Stimulated activated CD4-positive, alpha-beta T cell treated with anti-CD3 and anti-CD28 coated beads, Interleukin-15, amount 100 ng/mL, for 24 hours (primary cell): ENCODE data around the gene DNAH17.

ENCODE experiments used
- DNase-seq: peaks from one replicate; pipeline ENCODE4 v3.0.0-alpha.2; 2020

The DNAH17 gene

GRCh38 chr17:78577296-78577695 is at the start of gene DNAH17:
DNAH17 (minus strand) TSS chr17:78577396; CDS start chr17:78575057, 2,339 bp downstream.
- no peak for DNase-seq

- no peak for DNase-seq
Observed at GRCh38 chr17:78624324-78625151, 47.3 kb upstream of the DNAH17 start.

- DNase-seq: no peak
Observed at GRCh38 chr17:78623541-78623940, 46.3 kb upstream of the DNAH17 start.

- no peak for DNase-seq
Observed at GRCh38 chr17:78622491-78623265, 45.5 kb upstream of the DNAH17 start.

- DNase-seq: no peak
Observed at GRCh38 chr17:78621720-78622490, 44.7 kb upstream of the DNAH17 start.

- DNase-seq: no peak
Observed at GRCh38 chr17:78620099-78620498, 42.9 kb upstream of the DNAH17 start.

- no peak for DNase-seq
Observed at GRCh38 chr17:78619334-78619733, 42.1 kb upstream of the DNAH17 start.

GRCh38 chr17:78618264-78619066 is 41.3 kb upstream of the DNAH17 start:
- no peak for DNase-seq

GRCh38 chr17:78617511-78618061 is 40.4 kb upstream of the DNAH17 start:
- no peak for DNase-seq

GRCh38 chr17:78616946-78617345 is 39.8 kb upstream of the DNAH17 start:
- DNase-seq: no peak

- DNase-seq: no peak
Observed at GRCh38 chr17:78615631-78616030, 38.4 kb upstream of the DNAH17 start.

- DNase-seq: no peak
Observed at GRCh38 chr17:78613416-78613815, 36.2 kb upstream of the DNAH17 start.

- DNase-seq: no peak
Observed at GRCh38 chr17:78611607-78612006, 34.4 kb upstream of the DNAH17 start.

- no peak for DNase-seq
Observed at GRCh38 chr17:78610951-78611511, 33.8 kb upstream of the DNAH17 start.

- DNase-seq: no peak
Observed at GRCh38 chr17:78609191-78609641, 32.0 kb upstream of the DNAH17 start.

GRCh38 chr17:78608804-78609186 is 31.6 kb upstream of the DNAH17 start:
- DNase-seq: no peak

GRCh38 chr17:78608122-78608803 is 31.1 kb upstream of the DNAH17 start:
- DNase-seq: no peak

- DNase-seq: no peak
Observed at GRCh38 chr17:78607038-78607437, 29.8 kb upstream of the DNAH17 start.

GRCh38 chr17:78605886-78606285 is 28.7 kb upstream of the DNAH17 start:
- no peak for DNase-seq

- DNase-seq: no peak
Observed at GRCh38 chr17:78605429-78605828, 28.2 kb upstream of the DNAH17 start.

- no peak for DNase-seq
Observed at GRCh38 chr17:78602246-78602645, 25.1 kb upstream of the DNAH17 start.
